Memory B cell (primary cell): ENCODE results near the gene ADAMTS14.
A peak's percentile ranks its signal among the peaks of the same experiment; 100 is the strongest.
"Not testable (repeated sequence)": the region's sequence is repeated elsewhere in the genome, so short reads cannot be mapped to it uniquely, and the experiment has no call there.

Experiments
- ATAC-seq: fragments of 150-1000 bp; cut with Tn5 transposase; 2 replicates; pipeline ENCODE4 v1.10.0; 2021; ENCODE audit warnings: low read depth, mild to moderate bottlenecking, moderate library complexity
- DNase-seq, 2 donors: peaks; one replicate each; pipeline ENCODE4 v3.0.0; 2022; ENCODE audit warnings: low spot score in 2 of 2
- H3K27ac Mint-ChIP-seq: one replicate; pipeline ENCODE4 v1.8.0; 2022; ENCODE audit warnings: mild to moderate bottlenecking, moderate library complexity, mixed read lengths
- H3K27me3 Mint-ChIP-seq: one replicate; pipeline ENCODE4 v1.8.0; 2022; ENCODE audit warnings: mixed read lengths
- H3K36me3 Mint-ChIP-seq: one replicate; pipeline ENCODE4 v1.8.0; 2022; ENCODE audit warnings: mild to moderate bottlenecking, mixed read lengths
- H3K4me1 Mint-ChIP-seq: one replicate; pipeline ENCODE4 v1.8.0; 2022; ENCODE audit warnings: mixed read lengths
- H3K4me3 Mint-ChIP-seq: one replicate; pipeline ENCODE4 v1.8.0; 2022; ENCODE audit warnings: mild to moderate bottlenecking, moderate library complexity, mixed read lengths
- H3K9me3 Mint-ChIP-seq: one replicate; pipeline ENCODE4 v1.8.0; 2022; ENCODE audit warnings: mixed read lengths

The ADAMTS14 gene

GRCh38 chr10:70672165-70673042, at the start of gene ADAMTS14:
TSS of gene ADAMTS14 (plus strand) at chr10:70672506. CDS start at chr10:70672803, 297 bp downstream.
- peaks cover 3% of the 10 kb centered on the region for H3K9me3 Mint-ChIP-seq
- ATAC-seq (no peak), DNase-seq (no peak)
- no peaks in the 10 kb centered on the region for H3K36me3 Mint-ChIP-seq
- no peak within 1 kb of the TSS for H3K27ac Mint-ChIP-seq
- H3K4me3 Mint-ChIP-seq = peak within 1 kb of the TSS; percentile 30
- peaks cover 5% of the 10 kb centered on the region for H3K4me1 Mint-ChIP-seq
- H3K27me3 Mint-ChIP-seq = peaks cover 20% of the 10 kb centered on the region

GRCh38 chr10:70622541-70622940, 49.8 kb upstream of the ADAMTS14 start:
- Mint-ChIP-seq H3K4me1 (no peaks in the 10 kb centered on the region), H3K9me3 (peaks cover 15% of the 10 kb centered on the region), H3K4me3 (no peak overlapping the region), H3K27ac (no peak overlapping the region), H3K36me3 (peaks cover 7% of the 10 kb centered on the region), H3K27me3 (peaks cover 11% of the 10 kb centered on the region)
- no peak for ATAC-seq
- DNase-seq = no peak

GRCh38 chr10:70622981-70623844, 49.1 kb upstream of the ADAMTS14 start:
- H3K4me3 Mint-ChIP-seq = no peak overlapping the region
- H3K4me1 Mint-ChIP-seq = no peaks in the 10 kb centered on the region
- peaks cover 11% of the 10 kb centered on the region for H3K27me3 Mint-ChIP-seq
- peaks cover 18% of the 10 kb centered on the region for H3K9me3 Mint-ChIP-seq
- no peak overlapping the region for H3K27ac Mint-ChIP-seq
- DNase-seq = no peak
- ATAC-seq = no peak
- H3K36me3 Mint-ChIP-seq = peaks cover 7% of the 10 kb centered on the region

GRCh38 chr10:70626056-70626455, 46.2 kb upstream of the ADAMTS14 start:
- H3K4me1 Mint-ChIP-seq = no peaks in the 10 kb centered on the region
- no peak overlapping the region for H3K4me3 Mint-ChIP-seq
- peaks cover 10% of the 10 kb centered on the region for H3K9me3 Mint-ChIP-seq
- peaks cover 5% of the 10 kb centered on the region for H3K36me3 Mint-ChIP-seq
- H3K27ac Mint-ChIP-seq = no peak overlapping the region
- ATAC-seq = no peak
- DNase-seq = no peak
- peaks cover 4% of the 10 kb centered on the region for H3K27me3 Mint-ChIP-seq

GRCh38 chr10:70629338-70629737, 43.0 kb upstream of the ADAMTS14 start:
- H3K4me3 Mint-ChIP-seq = no peak overlapping the region
- peaks cover 3% of the 10 kb centered on the region for H3K27me3 Mint-ChIP-seq
- DNase-seq (no peak), ATAC-seq (no peak)
- H3K4me1 Mint-ChIP-seq = no peaks in the 10 kb centered on the region
- peaks cover 6% of the 10 kb centered on the region for H3K9me3 Mint-ChIP-seq
- peaks cover 2% of the 10 kb centered on the region for H3K36me3 Mint-ChIP-seq
- H3K27ac Mint-ChIP-seq = no peak overlapping the region

- H3K27ac Mint-ChIP-seq, H3K4me3 Mint-ChIP-seq, H3K9me3 Mint-ChIP-seq, H3K36me3 Mint-ChIP-seq, DNase-seq, H3K27me3 Mint-ChIP-seq, H3K4me1 Mint-ChIP-seq, ATAC-seq: not testable (repeated sequence)
These were observed 40.6 kb upstream of the ADAMTS14 start for GRCh38 chr10:70631735-70632134.

GRCh38 chr10:70634011-70634410, 38.3 kb upstream of the ADAMTS14 start:
- Mint-ChIP-seq H3K36me3 (peaks cover 2% of the 10 kb centered on the region), H3K4me1 (no peaks in the 10 kb centered on the region), H3K4me3 (no peak overlapping the region), H3K27ac (no peak overlapping the region), H3K27me3 (peaks cover 3% of the 10 kb centered on the region), H3K9me3 (peaks cover 2% of the 10 kb centered on the region)
- ATAC-seq (no peak), DNase-seq (no peak)

- not testable (repeated sequence) for H3K36me3 Mint-ChIP-seq, DNase-seq, H3K27me3 Mint-ChIP-seq, H3K9me3 Mint-ChIP-seq, H3K4me3 Mint-ChIP-seq, ATAC-seq, H3K4me1 Mint-ChIP-seq, H3K27ac Mint-ChIP-seq
These were observed 37.8 kb upstream of the ADAMTS14 start for GRCh38 chr10:70634515-70634914.

GRCh38 chr10:70639640-70640383, 32.5 kb upstream of the ADAMTS14 start:
- H3K4me3 Mint-ChIP-seq, ATAC-seq, H3K36me3 Mint-ChIP-seq, H3K27ac Mint-ChIP-seq, DNase-seq, H3K4me1 Mint-ChIP-seq, H3K27me3 Mint-ChIP-seq, H3K9me3 Mint-ChIP-seq: not testable (repeated sequence)

GRCh38 chr10:70643272-70643671, 29.0 kb upstream of the ADAMTS14 start:
- not testable (repeated sequence) for H3K4me1 Mint-ChIP-seq, DNase-seq, H3K4me3 Mint-ChIP-seq, H3K36me3 Mint-ChIP-seq, ATAC-seq, H3K27ac Mint-ChIP-seq
- peaks cover 16% of the 10 kb centered on the region for H3K27me3 Mint-ChIP-seq
- H3K9me3 Mint-ChIP-seq = peaks cover 11% of the 10 kb centered on the region

- H3K4me1 Mint-ChIP-seq, H3K36me3 Mint-ChIP-seq, H3K4me3 Mint-ChIP-seq, ATAC-seq, H3K27ac Mint-ChIP-seq, DNase-seq: not testable (repeated sequence)
- peaks cover 18% of the 10 kb centered on the region for H3K9me3 Mint-ChIP-seq
- peaks cover 18% of the 10 kb centered on the region for H3K27me3 Mint-ChIP-seq
These were observed 27.3 kb upstream of the ADAMTS14 start for GRCh38 chr10:70644959-70645358.

- Mint-ChIP-seq H3K27me3 (peaks cover 18% of the 10 kb centered on the region), H3K9me3 (peaks cover 24% of the 10 kb centered on the region), H3K4me1 (no peaks in the 10 kb centered on the region), H3K36me3 (peaks cover 2% of the 10 kb centered on the region), H3K4me3 (no peak overlapping the region), H3K27ac (no peak overlapping the region)
- ATAC-seq (no peak), DNase-seq (no peak)
These were observed 25.2 kb upstream of the ADAMTS14 start for GRCh38 chr10:70647086-70647485.

GRCh38 chr10:70648427-70648826, 23.9 kb upstream of the ADAMTS14 start:
- H3K27me3 Mint-ChIP-seq = peaks cover 14% of the 10 kb centered on the region
- H3K27ac Mint-ChIP-seq = no peak overlapping the region
- H3K4me3 Mint-ChIP-seq = no peak overlapping the region
- H3K9me3 Mint-ChIP-seq = peaks cover 23% of the 10 kb centered on the region
- ATAC-seq (no peak), DNase-seq (no peak)
- no peaks in the 10 kb centered on the region for H3K4me1 Mint-ChIP-seq
- H3K36me3 Mint-ChIP-seq = peaks cover 2% of the 10 kb centered on the region

GRCh38 chr10:70649526-70649925, 22.8 kb upstream of the ADAMTS14 start:
- Mint-ChIP-seq H3K9me3 (peaks cover 22% of the 10 kb centered on the region), H3K27ac (no peak overlapping the region), H3K4me3 (no peak overlapping the region), H3K27me3 (peaks cover 14% of the 10 kb centered on the region), H3K4me1 (no peaks in the 10 kb centered on the region), H3K36me3 (peaks cover 2% of the 10 kb centered on the region)
- ATAC-seq (no peak), DNase-seq (no peak)
